Natural killer cell (primary cell): ENCODE measurements around the gene C11orf52. TPM values are rescaled to one million over a fixed set of nuclear protein-coding genes. Genes with fewer than 3 reads are reported as not detected.
A peak's percentile ranks its signal among the peaks of the same experiment; 100 is the strongest.

Source experiments
- ATAC-seq, 3 donors: fragments of 150-1000 bp in 2 of 3; fragments of 200-7000 bp in 1 of 3; cut with Tn5 transposase; 1 replicate in 1 of 3; 2 replicates in 2 of 3; pipeline ENCODE4 v1.10.0; 2021; ENCODE audit warnings: mild to moderate bottlenecking in 2 of 3, moderate library complexity in 2 of 3
- DNase-seq, 2 donors: peaks; one replicate each; pipeline versions ENCODE4 v3.0.0 to v3.0.0-alpha.2; 2013 to 2021; ENCODE audit warnings: mixed read lengths in 1 of 2
- H3K27ac ChIP-seq: one replicate; pipeline ENCODE4 v1.5.1; 2013; ENCODE audit warnings: mild to moderate bottlenecking, low read length
- H3K27me3 ChIP-seq: one replicate; pipeline ENCODE4 v1.6.1; 2013; ENCODE audit warnings: low read length; ENCODE audit not compliant: control insufficient read depth, insufficient read depth
- H3K36me3 ChIP-seq: one replicate; pipeline ENCODE4 v1.6.1; 2013; ENCODE audit warnings: low read length; ENCODE audit not compliant: control insufficient read depth, insufficient read depth
- H3K4me1 ChIP-seq: one replicate; pipeline ENCODE4 v1.6.1; 2013; ENCODE audit warnings: low read length; ENCODE audit not compliant: control insufficient read depth, insufficient read depth
- H3K4me3 ChIP-seq: one replicate; pipeline ENCODE4 v1.5.1; 2013; ENCODE audit warnings: low read length
- H3K9me3 ChIP-seq: one replicate; pipeline ENCODE4 v1.6.1; 2013; ENCODE audit warnings: low read length; ENCODE audit not compliant: control insufficient read depth, insufficient read depth
- H3K27ac Mint-ChIP-seq, 2 donors: one replicate each; pipeline ENCODE4 v1.8.0; 2022; ENCODE audit warnings: mild to moderate bottlenecking in 2 of 2, mixed read lengths in 2 of 2, moderate library complexity in 1 of 2
- H3K27me3 Mint-ChIP-seq, 2 donors: one replicate each; pipeline ENCODE4 v1.8.0; 2022; ENCODE audit warnings: low read depth in 2 of 2, mixed read lengths in 2 of 2
- H3K36me3 Mint-ChIP-seq: one replicate; pipeline ENCODE4 v1.8.0; 2022; ENCODE audit warnings: mixed read lengths
- H3K4me1 Mint-ChIP-seq, 2 donors: one replicate each; pipeline ENCODE4 v1.8.0; 2022; ENCODE audit warnings: mixed read lengths in 2 of 2
- H3K4me3 Mint-ChIP-seq: one replicate; pipeline ENCODE4 v1.8.0; 2022; ENCODE audit warnings: mild to moderate bottlenecking, moderate library complexity, mixed read lengths
- H3K9me3 Mint-ChIP-seq, 2 donors: one replicate each; pipeline ENCODE4 v1.8.0; 2022; ENCODE audit warnings: mixed read lengths in 2 of 2
- CTCF ChIP-seq: fragments of 200-600 bp; IDR thresholded peaks from one replicate; pipeline ENCODE4 v1.8.0; 2022; ENCODE audit warnings: antibody characterized with exemption
- WGBS: methylation state at CpG from one replicate; pipeline ENCODE4 v1.1.7; 2013; ENCODE audit warnings: missing lambda C conversion rate; ENCODE audit not compliant: insufficient coverage; 5-methylcytosine and 5-hydroxymethylcytosine counted together
- intact Hi-C: fragments of 100-400 bp; cut with micrococcal nuclease; formaldehyde crosslinking; loops from one replicate; pipeline ENCODE4 v1.14.2; 2022
- total RNA-seq, 4 donors: library from RNA; stranded (reverse); fragments of 120-200 nt in 1 of 4; gene quantifications; one replicate each; pipeline versions ENCODE4 v1.2.3 to v1.2.4, GENCODE V29; 2013 to 2022

The C11orf52 gene
- total RNA-seq, 3 donors from 2014 or later (not counting 1 experiment from before 2014, with no cell fraction given) = not detected

DNA sequence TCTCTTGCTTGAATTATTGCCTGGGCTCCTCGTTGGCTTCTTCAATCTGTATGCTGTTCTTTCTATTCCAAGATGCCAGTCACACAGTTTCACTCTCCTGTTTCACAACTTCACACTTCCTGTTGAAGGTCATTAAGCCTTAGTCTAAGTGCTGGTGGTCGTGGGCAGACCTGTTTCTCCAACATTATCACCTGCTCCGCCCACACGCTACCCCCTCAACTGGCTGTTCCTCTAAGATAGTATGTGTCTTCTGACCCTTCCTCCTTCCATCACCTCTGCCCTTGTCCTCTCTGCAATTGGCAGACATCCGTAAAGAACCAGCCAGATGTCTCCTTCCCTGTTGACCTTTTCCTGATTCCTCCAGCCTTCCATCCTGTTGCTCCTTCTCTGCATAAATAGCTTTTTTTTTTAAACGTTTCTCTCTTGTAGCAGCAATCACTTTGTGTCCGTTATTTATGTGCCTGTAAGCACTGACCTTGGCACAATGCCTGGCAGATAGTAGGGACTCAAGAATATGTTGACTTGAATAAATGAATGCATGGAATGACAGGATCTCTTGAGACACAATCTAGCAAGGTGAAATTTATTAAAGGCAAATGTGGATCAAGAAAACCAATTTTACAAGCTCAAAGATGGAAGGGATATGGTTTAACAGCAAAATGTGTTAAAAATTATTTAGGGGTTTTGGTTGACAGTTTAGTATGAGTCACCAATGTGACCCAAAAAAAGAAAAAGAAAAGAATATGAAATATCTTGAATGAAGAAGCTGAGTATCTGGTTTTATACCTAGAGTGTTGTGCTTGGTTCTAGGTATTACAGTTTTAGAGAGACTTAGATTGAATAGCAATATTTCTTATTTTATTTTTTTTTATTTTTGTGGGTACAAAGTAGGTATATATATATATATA is 31.1 kb downstream of the C11orf52 start:
- H3K4me1 ChIP-seq = peaks cover 7% of the 10 kb centered on the region
- H3K36me3 ChIP-seq = no peaks in the 10 kb centered on the region
- Mint-ChIP-seq H3K4me1 (peaks cover 11 to 22% of the 10 kb centered on the region in 2 donors), H3K9me3 (no peaks in the 10 kb centered on the region), H3K4me3 (peak overlapping the region; percentile 67), H3K27me3 (peaks cover 0 to 1% of the 10 kb centered on the region in 2 donors), H3K27ac (peak overlapping the region; percentile 45 to 59), H3K36me3 (no peaks in the 10 kb centered on the region)
- no peak overlapping the region for H3K27ac ChIP-seq
- no peaks in the 10 kb centered on the region for H3K9me3 ChIP-seq
- 59% methylated on average over 7 of the region's 7 CpGs for WGBS
- peak; percentile 72 to 88 (median 85) for ATAC-seq
- no peak overlapping the region for H3K4me3 ChIP-seq
- intact Hi-C loops = no loop called here
- no peak for TF ChIP-seq CTCF
- DNase-seq = no peak
- no peaks in the 10 kb centered on the region for H3K27me3 ChIP-seq

DNA sequence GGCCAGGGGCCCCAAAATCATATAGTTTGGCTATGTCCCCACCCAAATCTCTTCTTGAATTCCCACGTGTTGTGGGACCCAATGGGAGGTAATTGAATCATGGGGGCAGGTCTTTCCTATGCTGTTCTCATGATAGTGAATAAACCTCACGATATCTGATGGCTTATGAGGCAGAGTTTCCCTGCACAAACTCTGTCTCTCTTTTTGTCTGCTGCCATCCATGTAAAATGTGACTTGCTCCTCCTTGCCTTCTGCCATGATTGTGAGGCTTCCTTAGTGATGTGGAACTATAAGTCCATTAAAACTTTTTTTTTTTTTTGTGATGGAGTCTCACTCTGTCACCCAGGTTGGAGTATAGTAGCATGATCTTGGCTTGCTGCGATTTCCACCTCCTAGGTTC is 32.9 kb downstream of the C11orf52 start:
- no peaks in the 10 kb centered on the region for H3K27me3 Mint-ChIP-seq
- no peak overlapping the region for H3K4me3 ChIP-seq
- TF ChIP-seq CTCF = no peak
- H3K27ac ChIP-seq = no peak overlapping the region
- H3K4me1 Mint-ChIP-seq = peaks cover 11 to 22% of the 10 kb centered on the region in 2 donors
- no peaks in the 10 kb centered on the region for H3K27me3 ChIP-seq
- H3K4me3 Mint-ChIP-seq = peak overlapping the region; percentile 14
- DNase-seq (no peak), ATAC-seq (no peak)
- H3K4me1 ChIP-seq = peaks cover 7% of the 10 kb centered on the region
- no peaks in the 10 kb centered on the region for H3K9me3 ChIP-seq
- WGBS = 98% methylated on average over 3 of the region's 3 CpGs
- no peak overlapping the region for H3K27ac Mint-ChIP-seq
- H3K36me3 Mint-ChIP-seq = no peaks in the 10 kb centered on the region
- intact Hi-C loops = no loop called here
- H3K36me3 ChIP-seq = no peaks in the 10 kb centered on the region
- H3K9me3 Mint-ChIP-seq = no peaks in the 10 kb centered on the region

- intact Hi-C loops = no loop called here
- no peak overlapping the region for H3K27ac ChIP-seq
- no peak for ATAC-seq
- DNase-seq = no peak
- no peaks in the 10 kb centered on the region for H3K27me3 ChIP-seq
- H3K27ac Mint-ChIP-seq = no peak overlapping the region
- 100% methylated on average over 1 of the region's 4 CpGs for whole genome bisulfite sequencing
- no peak overlapping the region for H3K4me3 Mint-ChIP-seq
- H3K4me1 Mint-ChIP-seq = peaks cover 9 to 10% of the 10 kb centered on the region in 2 donors
- peaks cover 6% of the 10 kb centered on the region for H3K4me1 ChIP-seq
- TF ChIP-seq CTCF = no peak
- no peak overlapping the region for H3K4me3 ChIP-seq
- no peaks in the 10 kb centered on the region for H3K36me3 Mint-ChIP-seq
- peaks cover 0 to 6% of the 10 kb centered on the region in 2 donors for H3K27me3 Mint-ChIP-seq
- H3K9me3 Mint-ChIP-seq = no peaks in the 10 kb centered on the region
- H3K36me3 ChIP-seq = no peaks in the 10 kb centered on the region
- no peaks in the 10 kb centered on the region for H3K9me3 ChIP-seq
Measured at GRCh38 chr11:111954154-111954553, 35.4 kb downstream of the C11orf52 start.
